ENCODE measurements around the gene ERAS.

The ERAS gene

DNA sequence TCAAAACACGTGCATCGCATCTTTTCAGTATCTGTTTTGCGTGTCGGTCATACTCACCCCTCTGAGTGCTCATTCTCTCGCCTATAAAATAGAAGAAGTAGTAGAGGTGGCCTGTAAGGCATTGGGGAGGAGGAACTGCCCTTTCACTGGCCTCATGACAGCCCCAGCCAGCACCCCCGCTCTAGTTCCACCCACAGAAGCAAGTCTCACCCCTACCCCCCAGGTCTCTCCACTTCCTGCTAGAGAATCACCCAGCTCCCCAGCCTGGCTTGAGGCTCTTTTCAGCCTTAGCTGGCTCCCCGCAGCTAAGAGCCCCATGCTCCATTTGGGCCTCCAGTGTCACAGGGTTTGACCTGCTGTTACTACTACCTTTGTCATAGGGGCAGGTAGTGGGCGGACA lies 12.7 kb upstream of the ERAS start:
- no peak overlapping the region for H3K56ac ChIP-seq (ENCODE audit: low read length)
- H3K27me3 ChIP-seq (ENCODE audit: insufficient read depth, low read length, poor library complexity): no peaks in the 10 kb centered on the region
- DNase-seq: no peak
- H2AK5ac ChIP-seq (ENCODE audit: low read length): no peak overlapping the region
- no peaks in the 10 kb centered on the region for H3K36me3 ChIP-seq (ENCODE audit: control insufficient read depth, insufficient read depth, low read length)
- no peaks in the 10 kb centered on the region for H3K4me1 ChIP-seq (ENCODE audit: control insufficient read depth, low read depth, low read length)
- no peak overlapping the region for H2BK120ac ChIP-seq (ENCODE audit: low read depth, low read length)
- no peak overlapping the region for H3K27ac ChIP-seq (ENCODE audit: low read depth, low read length)
- H3K18ac ChIP-seq (ENCODE audit: low read length): no peak overlapping the region
- H3K4ac ChIP-seq (ENCODE audit: low read depth, low read length): no peak overlapping the region
- H3K79me2 ChIP-seq (ENCODE audit: control insufficient read depth, insufficient read depth, low read length): no peaks in the 10 kb centered on the region
- H4K8ac ChIP-seq (ENCODE audit: low read depth, low read length): no peak overlapping the region
- no peak overlapping the region for H3K4me3 ChIP-seq (ENCODE audit: low read length)
- no CpG with 5 or more reads among the region's 8 CpGs for WGBS (ENCODE audit: extremely low coverage, insufficient coverage, low lambda C conversion rate)
- H4K5ac ChIP-seq (ENCODE audit: low read length): no peak overlapping the region
- no peak overlapping the region for H2BK15ac ChIP-seq (replicated peaks; ENCODE audit: low read depth)
- no peak overlapping the region for H3K4me2 ChIP-seq (ENCODE audit: low read length)
- H3K9ac ChIP-seq (ENCODE audit: low read length): no peak overlapping the region
- no peaks in the 10 kb centered on the region for H3K79me1 ChIP-seq (ENCODE audit: low read length)
- H3K23ac ChIP-seq (ENCODE audit: low read length): no peak overlapping the region
- no peak overlapping the region for H2BK5ac ChIP-seq (ENCODE audit: low read length)

- H2AK5ac ChIP-seq (ENCODE audit: low read length): no peak overlapping the region
- no peaks in the 10 kb centered on the region for H3K79me1 ChIP-seq (ENCODE audit: low read length)
- H2BK5ac ChIP-seq (ENCODE audit: low read length): no peak overlapping the region
- H3K4me1 ChIP-seq (ENCODE audit: control insufficient read depth, low read depth, low read length): no peaks in the 10 kb centered on the region
- H3K4ac ChIP-seq (ENCODE audit: low read depth, low read length): no peak overlapping the region
- no CpG with 5 or more reads among the region's 8 CpGs for WGBS (ENCODE audit: extremely low coverage, insufficient coverage, low lambda C conversion rate)
- DNase-seq: no peak
- no peak overlapping the region for H3K4me3 ChIP-seq (ENCODE audit: low read length)
- no peak overlapping the region for H4K5ac ChIP-seq (ENCODE audit: low read length)
- H3K18ac ChIP-seq (ENCODE audit: low read length): no peak overlapping the region
- H3K36me3 ChIP-seq (ENCODE audit: control insufficient read depth, insufficient read depth, low read length): no peaks in the 10 kb centered on the region
- H3K23ac ChIP-seq (ENCODE audit: low read length): no peak overlapping the region
- H3K27ac ChIP-seq (ENCODE audit: low read depth, low read length): no peak overlapping the region
- no peak overlapping the region for H2BK15ac ChIP-seq (replicated peaks; ENCODE audit: low read depth)
- H3K4me2 ChIP-seq (ENCODE audit: low read length): no peak overlapping the region
- no peak overlapping the region for H4K8ac ChIP-seq (ENCODE audit: low read depth, low read length)
- no peak overlapping the region for H3K56ac ChIP-seq (ENCODE audit: low read length)
- no peaks in the 10 kb centered on the region for H3K27me3 ChIP-seq (ENCODE audit: insufficient read depth, low read length, poor library complexity)
- H3K9ac ChIP-seq (ENCODE audit: low read length): no peak overlapping the region
- no peaks in the 10 kb centered on the region for H3K79me2 ChIP-seq (ENCODE audit: control insufficient read depth, insufficient read depth, low read length)
- no peak overlapping the region for H2BK120ac ChIP-seq (ENCODE audit: low read depth, low read length)
These were observed 11.6 kb upstream of the ERAS start for GRCh38 chrX:48814722-48815121.

DNA sequence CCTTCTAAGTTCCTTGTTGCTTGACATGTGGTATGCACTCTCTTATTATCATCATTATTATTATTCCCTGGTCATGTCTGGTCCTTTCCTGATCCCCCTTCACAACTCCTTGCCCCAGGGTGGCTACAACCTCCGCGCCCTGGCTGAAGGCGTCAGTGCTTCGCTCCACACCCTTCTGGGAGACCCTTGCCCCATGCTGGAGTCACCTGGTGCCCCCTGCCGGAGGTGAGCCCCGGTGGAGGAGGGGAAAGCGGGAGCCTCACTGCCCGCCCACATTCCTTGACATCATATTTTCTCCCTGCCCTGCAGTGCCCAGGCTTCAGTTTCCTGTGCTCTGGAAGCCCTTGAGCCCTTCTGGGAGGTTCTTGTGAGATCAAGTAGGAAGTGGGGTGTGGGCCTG lies 11.0 kb upstream of the ERAS start:
- Histone ChIP-seq H3K79me1 (ENCODE audit: low read length) (no peaks in the 10 kb centered on the region), H4K5ac (ENCODE audit: low read length) (no peak overlapping the region), H3K4me1 (ENCODE audit: control insufficient read depth, low read depth, low read length) (no peaks in the 10 kb centered on the region), H2BK120ac (ENCODE audit: low read depth, low read length) (no peak overlapping the region), H3K4ac (ENCODE audit: low read depth, low read length) (no peak overlapping the region), H3K27ac (ENCODE audit: low read depth, low read length) (no peak overlapping the region), H4K8ac (ENCODE audit: low read depth, low read length) (no peak overlapping the region), H3K4me3 (ENCODE audit: low read length) (no peak overlapping the region), H3K4me2 (ENCODE audit: low read length) (no peak overlapping the region), H2BK5ac (ENCODE audit: low read length) (no peak overlapping the region), H3K27me3 (ENCODE audit: insufficient read depth, low read length, poor library complexity) (no peaks in the 10 kb centered on the region), H2AK5ac (ENCODE audit: low read length) (no peak overlapping the region), H3K23ac (ENCODE audit: low read length) (no peak overlapping the region), H2BK15ac (replicated peaks; ENCODE audit: low read depth) (no peak overlapping the region), H3K18ac (ENCODE audit: low read length) (no peak overlapping the region), H3K79me2 (ENCODE audit: control insufficient read depth, insufficient read depth, low read length) (no peaks in the 10 kb centered on the region), H3K56ac (ENCODE audit: low read length) (no peak overlapping the region), H3K36me3 (ENCODE audit: control insufficient read depth, insufficient read depth, low read length) (no peaks in the 10 kb centered on the region), H3K9ac (ENCODE audit: low read length) (no peak overlapping the region)
- no CpG with 5 or more reads among the region's 8 CpGs for WGBS (ENCODE audit: extremely low coverage, insufficient coverage, low lambda C conversion rate)
- no peak for DNase-seq

GRCh38 chrX:48816014-48816810 lies 10.1 kb upstream of the ERAS start:
- no peak overlapping the region for H3K27ac ChIP-seq (ENCODE audit: low read depth, low read length)
- H4K8ac ChIP-seq (ENCODE audit: low read depth, low read length): no peak overlapping the region
- H2BK120ac ChIP-seq (ENCODE audit: low read depth, low read length): no peak overlapping the region
- H3K4me3 ChIP-seq (ENCODE audit: low read length): no peak overlapping the region
- H3K4me1 ChIP-seq (ENCODE audit: control insufficient read depth, low read depth, low read length): no peaks in the 10 kb centered on the region
- no peaks in the 10 kb centered on the region for H3K79me1 ChIP-seq (ENCODE audit: low read length)
- no peak overlapping the region for H3K9ac ChIP-seq (ENCODE audit: low read length)
- no CpG with 5 or more reads among the region's 18 CpGs for WGBS (ENCODE audit: extremely low coverage, insufficient coverage, low lambda C conversion rate)
- no peak overlapping the region for H3K4me2 ChIP-seq (ENCODE audit: low read length)
- H3K36me3 ChIP-seq (ENCODE audit: control insufficient read depth, insufficient read depth, low read length): no peaks in the 10 kb centered on the region
- no peak for DNase-seq
- no peaks in the 10 kb centered on the region for H3K79me2 ChIP-seq (ENCODE audit: control insufficient read depth, insufficient read depth, low read length)
- no peak overlapping the region for H3K18ac ChIP-seq (ENCODE audit: low read length)
- H2BK15ac ChIP-seq (replicated peaks; ENCODE audit: low read depth): no peak overlapping the region
- H2BK5ac ChIP-seq (ENCODE audit: low read length): no peak overlapping the region
- H3K56ac ChIP-seq (ENCODE audit: low read length): no peak overlapping the region
- H2AK5ac ChIP-seq (ENCODE audit: low read length): no peak overlapping the region
- H4K5ac ChIP-seq (ENCODE audit: low read length): no peak overlapping the region
- H3K23ac ChIP-seq (ENCODE audit: low read length): no peak overlapping the region
- no peak overlapping the region for H3K4ac ChIP-seq (ENCODE audit: low read depth, low read length)
- no peaks in the 10 kb centered on the region for H3K27me3 ChIP-seq (ENCODE audit: insufficient read depth, low read length, poor library complexity)

DNA sequence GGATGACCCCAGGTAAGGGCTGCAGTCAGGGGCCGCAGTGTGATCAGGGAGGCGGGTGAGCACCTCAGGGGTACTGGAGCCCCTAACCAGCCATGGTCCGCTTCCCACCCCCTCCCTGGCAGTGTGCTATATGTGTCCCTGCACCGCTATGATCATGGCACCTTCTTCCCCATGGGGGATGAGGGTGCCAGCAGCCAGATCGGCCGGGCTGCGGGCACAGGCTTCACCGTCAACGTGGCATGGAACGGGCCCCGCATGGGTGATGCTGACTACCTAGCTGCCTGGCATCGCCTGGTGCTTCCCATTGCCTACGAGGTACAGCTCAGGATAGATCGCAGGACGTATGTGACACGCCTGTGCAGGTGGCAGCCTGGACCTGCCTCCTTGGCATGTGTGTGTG lies 8.2 kb upstream of the ERAS start:
- Histone ChIP-seq H3K23ac (ENCODE audit: low read length) (no peak overlapping the region), H2BK120ac (ENCODE audit: low read depth, low read length) (no peak overlapping the region), H2AK5ac (ENCODE audit: low read length) (no peak overlapping the region), H3K79me1 (ENCODE audit: low read length) (no peaks in the 10 kb centered on the region), H3K56ac (ENCODE audit: low read length) (no peak overlapping the region), H3K27me3 (ENCODE audit: insufficient read depth, low read length, poor library complexity) (no peaks in the 10 kb centered on the region), H3K79me2 (ENCODE audit: control insufficient read depth, insufficient read depth, low read length) (no peaks in the 10 kb centered on the region), H3K36me3 (ENCODE audit: control insufficient read depth, insufficient read depth, low read length) (no peaks in the 10 kb centered on the region), H3K27ac (ENCODE audit: low read depth, low read length) (no peak overlapping the region), H3K4me1 (ENCODE audit: control insufficient read depth, low read depth, low read length) (no peaks in the 10 kb centered on the region), H3K4me2 (ENCODE audit: low read length) (no peak overlapping the region), H3K4me3 (ENCODE audit: low read length) (no peak overlapping the region), H4K8ac (ENCODE audit: low read depth, low read length) (no peak overlapping the region), H2BK15ac (replicated peaks; ENCODE audit: low read depth) (no peak overlapping the region), H3K9ac (ENCODE audit: low read length) (no peak overlapping the region), H4K5ac (ENCODE audit: low read length) (no peak overlapping the region), H3K4ac (ENCODE audit: low read depth, low read length) (no peak overlapping the region), H2BK5ac (ENCODE audit: low read length) (no peak overlapping the region), H3K18ac (ENCODE audit: low read length) (no peak overlapping the region)
- no peak for DNase-seq
- WGBS (ENCODE audit: extremely low coverage, insufficient coverage, low lambda C conversion rate): no CpG with 5 or more reads among the region's 16 CpGs

GRCh38 chrX:48818866-48819265 lies 7.4 kb upstream of the ERAS start:
- Histone ChIP-seq H4K5ac (ENCODE audit: low read length) (no peak overlapping the region), H4K8ac (ENCODE audit: low read depth, low read length) (no peak overlapping the region), H3K4me2 (ENCODE audit: low read length) (no peak overlapping the region), H3K79me1 (ENCODE audit: low read length) (no peaks in the 10 kb centered on the region), H3K4me3 (ENCODE audit: low read length) (no peak overlapping the region), H2BK15ac (replicated peaks; ENCODE audit: low read depth) (no peak overlapping the region), H3K18ac (ENCODE audit: low read length) (no peak overlapping the region), H3K36me3 (ENCODE audit: control insufficient read depth, insufficient read depth, low read length) (no peaks in the 10 kb centered on the region), H2AK5ac (ENCODE audit: low read length) (no peak overlapping the region), H3K79me2 (ENCODE audit: control insufficient read depth, insufficient read depth, low read length) (no peaks in the 10 kb centered on the region), H3K23ac (ENCODE audit: low read length) (no peak overlapping the region), H2BK5ac (ENCODE audit: low read length) (no peak overlapping the region), H3K27ac (ENCODE audit: low read depth, low read length) (no peak overlapping the region), H3K9ac (ENCODE audit: low read length) (no peak overlapping the region), H3K4ac (ENCODE audit: low read depth, low read length) (no peak overlapping the region), H3K27me3 (ENCODE audit: insufficient read depth, low read length, poor library complexity) (no peaks in the 10 kb centered on the region), H2BK120ac (ENCODE audit: low read depth, low read length) (no peak overlapping the region), H3K56ac (ENCODE audit: low read length) (no peak overlapping the region), H3K4me1 (ENCODE audit: control insufficient read depth, low read depth, low read length) (no peaks in the 10 kb centered on the region)
- WGBS (ENCODE audit: extremely low coverage, insufficient coverage, low lambda C conversion rate): no CpG with 5 or more reads among the region's 4 CpGs
- no peak for DNase-seq
